ENCODE measurements around the gene SMOC2. TPM values are rescaled to one million over a fixed set of nuclear protein-coding genes. Genes with fewer than 3 reads are reported as not detected.
"Not testable (repeated sequence)": the region's sequence is repeated elsewhere in the genome, so short reads cannot be mapped to it uniquely, and the experiment has no call there.

SMOC2 gene
- total RNA-seq, 5 donors from 2014 or later (not counting 1 experiment from before 2014, with no cell fraction given): 0.06 to 0.20 (median 0.16) TPM; not detected in 2

DNA sequence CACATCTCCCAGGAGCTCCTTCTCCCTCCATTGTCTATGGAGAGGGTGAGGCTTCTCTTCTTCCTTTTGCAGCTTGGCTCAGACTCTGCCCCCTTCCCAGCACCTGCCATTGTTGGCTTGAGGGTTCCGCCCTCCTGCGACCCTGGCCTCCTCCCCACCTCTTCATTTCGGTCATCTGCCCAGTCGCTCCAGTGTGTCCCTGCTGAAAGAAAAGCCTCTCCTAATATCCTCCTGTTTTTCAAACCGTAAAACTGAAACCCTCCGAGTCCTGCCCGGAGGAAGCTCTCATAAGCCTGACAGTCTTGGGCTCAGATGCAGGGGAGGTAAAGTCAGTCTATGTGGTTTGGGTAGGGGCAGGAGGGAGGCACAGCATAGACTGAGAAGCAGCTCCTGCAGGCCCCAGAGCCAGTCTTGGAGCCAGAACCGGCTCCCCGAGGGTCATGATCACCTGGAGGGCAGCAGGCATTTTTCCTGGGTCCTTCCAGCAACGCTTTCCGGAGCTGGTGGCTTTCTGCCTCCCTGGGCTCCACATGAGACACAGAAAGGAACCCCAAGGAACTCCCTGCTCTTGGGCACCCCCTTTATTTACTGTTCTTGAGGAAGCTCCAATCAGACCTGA is 235.1 kb downstream of the SMOC2 start:
- POLR2A ChIA-PET: no interaction called here
- Mint-ChIP-seq H3K9me3 (no peaks in the 10 kb centered on the region), H3K4me3 (no peak overlapping the region), H3K27ac (no peak overlapping the region), H3K27me3 (peaks cover 0 to 12% of the 10 kb centered on the region in 2 donors), H3K4me1 (no peaks in the 10 kb centered on the region), H3K36me3 (no peaks in the 10 kb centered on the region)
- H3K4me1 ChIP-seq (ENCODE audit: control insufficient read depth in 1 of 2, extremely low read depth in 1 of 2, insufficient read depth in 2 of 2, low read length in 2 of 2): no peaks in the 10 kb centered on the region
- CTCF ChIA-PET: no interaction called here
- ATAC-seq (replicated peaks in 1 of 4) (no peak), DNase-seq (no peak)
- 93% methylated on average over 8 of the region's 11 CpGs for WGBS (ENCODE audit: insufficient coverage)
- no peaks in the 10 kb centered on the region for H3K36me3 ChIP-seq (ENCODE audit: control insufficient read depth in 2 of 2, extremely low read depth in 1 of 2, insufficient read depth in 1 of 2, low read length in 1 of 2)
- no peak overlapping the region for H3K4me3 ChIP-seq (ENCODE audit: control insufficient read depth in 1 of 2, extremely low read depth in 1 of 2, low read length in 1 of 2)
- peaks cover 0 to 3% of the 10 kb centered on the region in 2 experiments for H3K27me3 ChIP-seq (replicated peaks in 1 of 2; ENCODE audit: control insufficient read depth in 2 of 2, extremely low read depth in 1 of 2, insufficient read depth in 2 of 2, low read length in 1 of 2)
- no peak overlapping the region for H3K27ac ChIP-seq (ENCODE audit: low read length)
- H3K9me3 ChIP-seq: no peaks in the 10 kb centered on the region

DNA sequence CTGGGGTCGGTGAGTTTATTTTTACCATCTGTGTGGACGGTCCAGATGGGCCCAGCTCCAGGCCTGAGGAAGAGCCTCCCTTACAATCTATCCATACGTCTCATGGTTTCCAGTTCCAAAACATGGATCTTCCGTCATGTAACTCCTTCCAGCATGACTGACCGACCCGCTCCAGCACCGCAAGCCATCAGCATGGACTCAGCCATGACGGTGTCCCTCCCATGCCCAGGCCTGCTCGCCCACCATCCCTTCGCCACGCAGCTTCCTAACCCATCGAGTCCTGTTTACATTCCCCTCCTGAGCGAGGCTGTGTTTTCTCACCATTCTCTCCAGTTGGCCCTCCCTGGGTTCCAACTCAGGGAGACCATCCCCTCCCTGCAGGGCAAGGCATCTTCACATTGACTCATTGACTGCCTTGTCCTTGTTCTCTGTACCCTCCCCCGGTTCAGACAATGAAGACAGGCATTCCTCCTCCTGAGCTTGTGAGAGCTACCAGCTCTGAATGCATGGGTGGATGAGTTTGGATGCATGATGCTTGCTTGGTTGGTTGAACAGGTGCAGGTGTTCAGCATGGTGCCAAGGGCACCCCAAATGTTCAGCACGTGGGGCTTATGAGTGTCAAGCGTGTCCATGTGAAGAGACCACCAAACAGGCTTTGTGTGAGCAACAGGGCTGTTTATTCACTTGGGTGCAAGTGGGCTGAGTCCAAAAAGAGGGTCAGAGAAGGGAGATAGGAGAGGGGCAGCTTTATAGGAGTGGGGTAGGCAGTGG is 235.8 kb downstream of the SMOC2 start:
- WGBS (ENCODE audit: insufficient coverage): 79% methylated on average over 15 of the region's 16 CpGs

DNA sequence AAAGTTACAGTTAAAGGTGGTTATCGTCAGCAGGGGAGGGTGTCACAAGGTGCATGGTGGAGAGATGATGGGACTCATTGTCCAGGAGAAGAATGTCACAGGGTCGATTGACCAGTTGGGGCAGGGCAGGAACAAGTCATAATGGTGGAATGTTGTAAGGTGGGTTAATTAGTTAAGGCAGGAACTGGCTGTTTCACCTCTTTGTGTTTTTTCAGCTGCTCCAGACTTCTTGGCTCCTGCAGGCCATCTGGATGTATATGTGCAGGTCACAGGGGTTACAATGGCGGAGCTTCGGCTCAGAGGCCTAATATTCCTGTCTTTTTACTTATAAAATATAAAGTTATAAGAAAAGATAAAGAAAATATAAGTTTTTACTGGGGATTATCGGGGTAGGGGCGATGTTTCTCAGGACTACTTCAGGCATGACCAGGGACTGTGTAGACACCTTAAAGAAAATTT is 236.4 kb downstream of the SMOC2 start:
- 72% methylated on average over 4 of the region's 6 CpGs for WGBS (ENCODE audit: insufficient coverage)
- H3K4me3 ChIP-seq (ENCODE audit: control insufficient read depth in 1 of 2, extremely low read depth in 1 of 2, low read length in 1 of 2); H3K27ac Mint-ChIP-seq; H3K27ac ChIP-seq (ENCODE audit: low read length); CTCF ChIA-PET; POLR2A ChIA-PET; H3K4me1 Mint-ChIP-seq; H3K4me1 ChIP-seq (ENCODE audit: control insufficient read depth in 1 of 2, extremely low read depth in 1 of 2, insufficient read depth in 2 of 2, low read length in 2 of 2); H3K9me3 ChIP-seq; H3K9me3 Mint-ChIP-seq; H3K36me3 Mint-ChIP-seq; H3K4me3 Mint-ChIP-seq; H3K27me3 ChIP-seq (replicated peaks in 1 of 2; ENCODE audit: control insufficient read depth in 2 of 2, extremely low read depth in 1 of 2, insufficient read depth in 2 of 2, low read length in 1 of 2); ATAC-seq (replicated peaks in 1 of 4); DNase-seq; H3K36me3 ChIP-seq (ENCODE audit: control insufficient read depth in 2 of 2, extremely low read depth in 1 of 2, insufficient read depth in 1 of 2, low read length in 1 of 2): not testable (repeated sequence)
- peaks cover 0 to 12% of the 10 kb centered on the region in 2 donors for H3K27me3 Mint-ChIP-seq

More for the DNA sequence above, 235.8 kb downstream of the SMOC2 start:
- H3K4me3 Mint-ChIP-seq: no peak overlapping the region
- H3K36me3 ChIP-seq (ENCODE audit: control insufficient read depth in 2 of 2, extremely low read depth in 1 of 2, insufficient read depth in 1 of 2, low read length in 1 of 2): no peaks in the 10 kb centered on the region
- DNase-seq (no peak), ATAC-seq (replicated peaks in 1 of 4) (no peak)
- H3K36me3 Mint-ChIP-seq: no peaks in the 10 kb centered on the region
- H3K27ac Mint-ChIP-seq: no peak overlapping the region
- H3K9me3 ChIP-seq: no peaks in the 10 kb centered on the region
- H3K9me3 Mint-ChIP-seq: no peaks in the 10 kb centered on the region
- no peaks in the 10 kb centered on the region for H3K4me1 Mint-ChIP-seq
- ChIA-PET POLR2A (no interaction called here), CTCF (no interaction called here)
- peaks cover 0 to 3% of the 10 kb centered on the region in 2 experiments for H3K27me3 ChIP-seq (replicated peaks in 1 of 2; ENCODE audit: control insufficient read depth in 2 of 2, extremely low read depth in 1 of 2, insufficient read depth in 2 of 2, low read length in 1 of 2)
- H3K4me1 ChIP-seq (ENCODE audit: control insufficient read depth in 1 of 2, extremely low read depth in 1 of 2, insufficient read depth in 2 of 2, low read length in 2 of 2): no peaks in the 10 kb centered on the region
- no peak overlapping the region for H3K27ac ChIP-seq (ENCODE audit: low read length)
- H3K4me3 ChIP-seq (ENCODE audit: control insufficient read depth in 1 of 2, extremely low read depth in 1 of 2, low read length in 1 of 2): no peak overlapping the region
- peaks cover 0 to 12% of the 10 kb centered on the region in 2 donors for H3K27me3 Mint-ChIP-seq

DNA sequence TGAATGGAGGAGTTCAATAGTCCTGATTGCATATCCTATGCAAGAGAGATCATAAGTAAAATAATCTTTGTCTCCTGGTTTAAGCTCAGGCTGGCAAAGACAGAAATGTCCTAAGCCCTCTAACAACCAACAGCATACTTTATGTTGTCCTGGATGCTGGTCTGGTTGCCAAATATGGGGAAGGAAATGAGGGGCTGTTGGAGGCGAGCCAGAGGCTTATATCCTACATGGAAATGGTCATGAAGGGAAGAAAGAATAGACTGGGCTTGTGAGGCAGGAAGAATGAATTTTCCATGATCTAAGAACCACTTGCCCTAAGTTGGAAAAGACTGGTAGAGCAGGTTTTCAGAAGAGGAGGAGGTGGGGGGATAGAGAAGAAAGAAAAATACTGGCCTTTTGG is 237.1 kb downstream of the SMOC2 start:
- H3K36me3 Mint-ChIP-seq: no peaks in the 10 kb centered on the region
- H3K4me3 Mint-ChIP-seq: no peak overlapping the region
- H3K27me3 ChIP-seq (replicated peaks in 1 of 2; ENCODE audit: control insufficient read depth in 2 of 2, extremely low read depth in 1 of 2, insufficient read depth in 2 of 2, low read length in 1 of 2): peaks cover 0 to 3% of the 10 kb centered on the region in 2 experiments
- no peaks in the 10 kb centered on the region for H3K9me3 Mint-ChIP-seq
- no peak overlapping the region for H3K27ac Mint-ChIP-seq
- no peak for ATAC-seq (replicated peaks in 1 of 4)
- no peak overlapping the region for H3K27ac ChIP-seq (ENCODE audit: low read length)
- no peaks in the 10 kb centered on the region for H3K4me1 Mint-ChIP-seq
- no peaks in the 10 kb centered on the region for H3K36me3 ChIP-seq (ENCODE audit: control insufficient read depth in 2 of 2, extremely low read depth in 1 of 2, insufficient read depth in 1 of 2, low read length in 1 of 2)
- ChIA-PET CTCF (no interaction called here), POLR2A (no interaction called here)
- DNase-seq: no peak
- peaks cover 3 to 12% of the 10 kb centered on the region in 2 donors for H3K27me3 Mint-ChIP-seq
- H3K4me1 ChIP-seq (ENCODE audit: control insufficient read depth in 1 of 2, extremely low read depth in 1 of 2, insufficient read depth in 2 of 2, low read length in 2 of 2): no peaks in the 10 kb centered on the region
- no CpG with 5 or more reads among the region's 1 CpG for WGBS (ENCODE audit: insufficient coverage)
- no peaks in the 10 kb centered on the region for H3K9me3 ChIP-seq
- no peak overlapping the region for H3K4me3 ChIP-seq (ENCODE audit: control insufficient read depth in 1 of 2, extremely low read depth in 1 of 2, low read length in 1 of 2)

DNA sequence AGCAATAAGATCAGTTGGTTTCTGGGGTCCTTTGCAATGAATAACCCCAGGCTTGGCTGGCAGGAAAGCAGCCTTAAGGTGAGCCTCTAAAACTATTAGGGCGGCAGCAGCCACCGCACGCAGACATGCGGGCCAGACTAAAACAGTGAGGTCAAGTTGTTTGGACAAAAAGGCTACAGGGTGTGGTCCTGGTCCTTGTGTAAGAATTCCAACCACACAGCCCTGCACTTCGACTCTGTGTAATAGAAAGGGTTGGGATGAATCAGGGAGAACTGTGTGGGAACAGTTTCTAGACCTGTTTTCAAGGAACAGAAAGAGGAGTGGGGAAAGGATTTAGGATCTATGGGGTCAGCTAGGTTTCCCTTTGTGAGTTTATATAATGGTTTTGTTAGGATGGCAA is 237.6 kb downstream of the SMOC2 start:
- Mint-ChIP-seq H3K4me1 (no peaks in the 10 kb centered on the region), H3K36me3 (no peaks in the 10 kb centered on the region), H3K9me3 (no peaks in the 10 kb centered on the region), H3K27me3 (peaks cover 4 to 13% of the 10 kb centered on the region in 2 donors), H3K27ac (no peak overlapping the region), H3K4me3 (no peak overlapping the region)
- H3K27me3 ChIP-seq (replicated peaks in 1 of 2; ENCODE audit: control insufficient read depth in 2 of 2, extremely low read depth in 1 of 2, insufficient read depth in 2 of 2, low read length in 1 of 2): peaks cover 0 to 3% of the 10 kb centered on the region in 2 experiments
- H3K9me3 ChIP-seq: no peaks in the 10 kb centered on the region
- DNase-seq (no peak), ATAC-seq (replicated peaks in 1 of 4) (no peak)
- POLR2A ChIA-PET: no interaction called here
- H3K4me3 ChIP-seq (ENCODE audit: control insufficient read depth in 1 of 2, extremely low read depth in 1 of 2, low read length in 1 of 2): no peak overlapping the region
- no peak overlapping the region for H3K27ac ChIP-seq (ENCODE audit: low read length)
- no peaks in the 10 kb centered on the region for H3K4me1 ChIP-seq (ENCODE audit: control insufficient read depth in 1 of 2, extremely low read depth in 1 of 2, insufficient read depth in 2 of 2, low read length in 2 of 2)
- no CpG with 5 or more reads among the region's 5 CpGs for WGBS (ENCODE audit: insufficient coverage)
- CTCF ChIA-PET: no interaction called here
- H3K36me3 ChIP-seq (ENCODE audit: control insufficient read depth in 2 of 2, extremely low read depth in 1 of 2, insufficient read depth in 1 of 2, low read length in 1 of 2): no peaks in the 10 kb centered on the region

DNA sequence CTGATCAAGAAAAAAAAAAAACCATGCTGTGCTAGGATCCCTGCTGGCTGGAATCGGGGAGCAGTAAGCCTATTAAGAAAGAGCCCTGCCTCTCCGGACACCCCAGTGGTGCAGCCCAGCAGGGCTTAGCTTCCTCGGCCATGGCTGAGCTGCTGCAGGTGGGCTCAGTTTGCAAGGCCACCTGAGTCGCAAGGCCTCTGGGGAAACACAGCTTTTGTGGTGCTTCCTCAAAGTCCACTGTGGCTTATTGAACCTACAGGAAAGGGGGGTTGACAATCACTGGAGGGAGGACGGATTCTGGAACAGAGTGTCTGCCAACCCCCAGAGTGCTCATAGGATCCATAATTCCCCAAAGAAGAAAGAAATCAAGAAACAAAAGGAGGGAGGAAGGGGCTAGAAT is 240.8 kb downstream of the SMOC2 start:
- WGBS (ENCODE audit: insufficient coverage): 87% methylated on average over 4 of the region's 5 CpGs
- H3K4me3 ChIP-seq (ENCODE audit: control insufficient read depth in 1 of 2, extremely low read depth in 1 of 2, low read length in 1 of 2): no peak overlapping the region
- H3K36me3 ChIP-seq (ENCODE audit: control insufficient read depth in 2 of 2, extremely low read depth in 1 of 2, insufficient read depth in 1 of 2, low read length in 1 of 2): no peaks in the 10 kb centered on the region
- Mint-ChIP-seq H3K9me3 (no peaks in the 10 kb centered on the region), H3K27me3 (peaks cover 8 to 9% of the 10 kb centered on the region in 2 donors), H3K4me3 (no peak overlapping the region), H3K36me3 (no peaks in the 10 kb centered on the region), H3K27ac (no peak overlapping the region), H3K4me1 (no peaks in the 10 kb centered on the region)
- ChIA-PET POLR2A (no interaction called here), CTCF (no interaction called here)
- ATAC-seq (replicated peaks in 1 of 4) (no peak), DNase-seq (no peak)
- H3K4me1 ChIP-seq (ENCODE audit: control insufficient read depth in 1 of 2, extremely low read depth in 1 of 2, insufficient read depth in 2 of 2, low read length in 2 of 2): no peaks in the 10 kb centered on the region
- no peaks in the 10 kb centered on the region for H3K9me3 ChIP-seq
- H3K27ac ChIP-seq (ENCODE audit: low read length): no peak overlapping the region
- peaks cover 0 to 11% of the 10 kb centered on the region in 2 experiments for H3K27me3 ChIP-seq (replicated peaks in 1 of 2; ENCODE audit: control insufficient read depth in 2 of 2, extremely low read depth in 1 of 2, insufficient read depth in 2 of 2, low read length in 1 of 2)

All from T-cell (primary cell).